T-helper 1 cell treated with Interleukin-12 subunit alpha and Interleukin-12 subunit beta and Interleukin-4 antibody, amounts not matched to agents 30 μg/mL and 1 μg/mL, for 36 hours (primary cell): ENCODE data around the gene OR6C76.
"Not testable (repeated sequence)": the region's sequence is repeated elsewhere in the genome, so short reads cannot be mapped to it uniquely, and the experiment has no call there.

ENCODE experiments used
- H3K27ac Mint-ChIP-seq: one replicate; pipeline ENCODE4 v1.8.0; 2021; ENCODE audit warnings: mild to moderate bottlenecking, mixed read lengths
- H3K27me3 Mint-ChIP-seq: one replicate; pipeline ENCODE4 v1.8.0; 2021; ENCODE audit warnings: low read depth, mixed read lengths
- H3K36me3 Mint-ChIP-seq: one replicate; pipeline ENCODE4 v1.8.0; 2021; ENCODE audit warnings: low read depth, mixed read lengths
- H3K4me1 Mint-ChIP-seq: one replicate; pipeline ENCODE4 v1.8.0; 2021; ENCODE audit warnings: low read depth, mixed read lengths
- H3K4me3 Mint-ChIP-seq: one replicate; pipeline ENCODE4 v1.8.0; 2021; ENCODE audit warnings: mild to moderate bottlenecking, moderate library complexity, mixed read lengths
- H3K9me3 Mint-ChIP-seq: one replicate; pipeline ENCODE4 v1.8.0; 2021; ENCODE audit warnings: mixed read lengths

Gene OR6C76

GRCh38 chr12:55425954-55426353, at the start of gene OR6C76:
OR6C76 (plus strand) TSS chr12:55426254; CDS start chr12:55426254, 0 bp downstream.
- H3K27me3 Mint-ChIP-seq: peaks cover 3% of the 10 kb centered on the region
- no peak within 1 kb of the TSS for H3K27ac Mint-ChIP-seq
- no peak within 1 kb of the TSS for H3K4me3 Mint-ChIP-seq
- H3K9me3 Mint-ChIP-seq: no peaks in the 10 kb centered on the region
- H3K4me1 Mint-ChIP-seq: no peaks in the 10 kb centered on the region
- no peaks in the 10 kb centered on the region for H3K36me3 Mint-ChIP-seq

GRCh38 chr12:55385891-55386290, 40.2 kb upstream of the OR6C76 start:
- no peak overlapping the region for H3K27ac Mint-ChIP-seq
- no peaks in the 10 kb centered on the region for H3K27me3 Mint-ChIP-seq
- no peak overlapping the region for H3K4me3 Mint-ChIP-seq
- no peaks in the 10 kb centered on the region for H3K36me3 Mint-ChIP-seq
- no peaks in the 10 kb centered on the region for H3K9me3 Mint-ChIP-seq
- H3K4me1 Mint-ChIP-seq: no peaks in the 10 kb centered on the region

- H3K27ac Mint-ChIP-seq: no peak overlapping the region
- H3K9me3 Mint-ChIP-seq: no peaks in the 10 kb centered on the region
- no peaks in the 10 kb centered on the region for H3K4me1 Mint-ChIP-seq
- H3K4me3 Mint-ChIP-seq: no peak overlapping the region
- H3K27me3 Mint-ChIP-seq: no peaks in the 10 kb centered on the region
- H3K36me3 Mint-ChIP-seq: no peaks in the 10 kb centered on the region
Measured at GRCh38 chr12:55392032-55392795, 33.8 kb upstream of the OR6C76 start.

DNA sequence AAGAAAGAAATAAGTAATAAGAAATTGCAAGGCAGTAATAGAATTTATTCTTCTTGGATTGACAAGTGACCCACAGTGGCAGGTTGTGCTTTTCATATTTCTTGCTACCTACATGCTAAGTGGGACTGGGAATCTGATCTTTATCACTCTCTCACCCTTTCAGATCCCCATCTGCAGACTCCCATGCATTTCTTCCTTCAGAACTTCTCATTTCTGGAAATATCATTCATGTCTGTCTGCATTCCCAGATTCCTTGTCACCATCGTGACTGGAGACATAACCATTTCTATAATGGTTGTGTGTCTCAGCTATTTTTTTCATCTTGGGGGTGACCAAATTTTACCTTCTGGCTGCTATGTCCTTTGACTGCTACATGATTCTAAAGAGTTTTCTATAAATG, 29.7 kb upstream of the OR6C76 start:
- H3K9me3 Mint-ChIP-seq: no peaks in the 10 kb centered on the region
- H3K4me1 Mint-ChIP-seq: no peaks in the 10 kb centered on the region
- no peak overlapping the region for H3K4me3 Mint-ChIP-seq
- peaks cover 9% of the 10 kb centered on the region for H3K27me3 Mint-ChIP-seq
- H3K27ac Mint-ChIP-seq: no peak overlapping the region
- no peaks in the 10 kb centered on the region for H3K36me3 Mint-ChIP-seq

GRCh38 chr12:55400229-55400628, 25.8 kb upstream of the OR6C76 start, which contains the start of gene OR6C65:
OR6C65 (plus strand) TSS chr12:55400529; CDS start chr12:55400529, 0 bp downstream.
- Mint-ChIP-seq H3K4me1 (no peaks in the 10 kb centered on the region), H3K27me3 (peaks cover 10% of the 10 kb centered on the region), H3K4me3 (no peak within 1 kb of the TSS), H3K27ac (no peak within 1 kb of the TSS), H3K9me3 (no peaks in the 10 kb centered on the region), H3K36me3 (no peaks in the 10 kb centered on the region)

DNA sequence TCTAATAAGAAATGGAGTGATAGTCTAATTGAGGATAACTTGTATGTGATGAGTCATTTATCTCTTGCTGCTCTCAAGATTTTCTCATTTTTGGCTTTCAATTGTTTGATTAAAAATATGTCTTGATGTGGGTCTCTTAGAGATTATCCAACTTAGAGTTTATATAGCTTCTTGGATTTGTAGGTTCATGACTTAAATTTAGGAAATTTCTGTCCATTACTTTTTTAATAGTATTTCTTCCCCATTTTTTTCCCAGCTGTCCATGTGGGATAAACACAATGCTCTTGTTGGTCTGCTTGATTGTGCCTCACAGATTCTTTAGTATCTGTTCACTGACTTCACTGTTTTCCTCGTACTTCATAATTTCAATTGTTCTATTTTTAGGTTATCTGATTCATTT, 18.2 kb upstream of the OR6C76 start:
- no peaks in the 10 kb centered on the region for H3K4me1 Mint-ChIP-seq
- H3K9me3 Mint-ChIP-seq: no peaks in the 10 kb centered on the region
- H3K36me3 Mint-ChIP-seq: no peaks in the 10 kb centered on the region
- H3K4me3 Mint-ChIP-seq: no peak overlapping the region
- no peaks in the 10 kb centered on the region for H3K27me3 Mint-ChIP-seq
- H3K27ac Mint-ChIP-seq: no peak overlapping the region

GRCh38 chr12:55409133-55409532, 16.9 kb upstream of the OR6C76 start:
- H3K36me3 Mint-ChIP-seq: not testable (repeated sequence)

DNA sequence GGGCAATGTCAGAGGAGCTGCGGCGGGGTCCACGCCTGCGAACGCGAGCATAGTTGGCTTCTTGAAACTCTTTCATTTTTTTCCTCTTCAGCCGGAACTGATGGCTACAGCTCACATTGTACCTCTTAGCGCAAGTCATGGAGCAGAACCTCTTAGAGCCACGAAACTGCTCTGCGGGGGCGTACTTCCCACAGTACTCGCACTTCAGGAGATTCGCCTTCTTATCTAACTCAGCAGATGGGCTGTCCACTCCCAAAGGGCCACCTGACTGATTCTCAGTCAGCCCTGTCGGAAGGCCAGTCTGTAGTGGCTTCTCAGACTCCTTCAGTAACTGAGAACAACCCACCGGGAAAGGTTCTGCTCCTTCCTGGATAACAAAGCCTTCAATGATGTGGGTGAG, 13.9 kb upstream of the OR6C76 start:
- not testable (repeated sequence) for H3K27ac Mint-ChIP-seq, H3K4me3 Mint-ChIP-seq, H3K4me1 Mint-ChIP-seq, H3K9me3 Mint-ChIP-seq, H3K36me3 Mint-ChIP-seq
- H3K27me3 Mint-ChIP-seq: peaks cover 27% of the 10 kb centered on the region

More at GRCh38 chr12:55409133-55409532, 16.9 kb upstream of the OR6C76 start:
- not testable (repeated sequence) for H3K27me3 Mint-ChIP-seq, H3K4me3 Mint-ChIP-seq, H3K27ac Mint-ChIP-seq, H3K9me3 Mint-ChIP-seq, H3K4me1 Mint-ChIP-seq

DNA sequence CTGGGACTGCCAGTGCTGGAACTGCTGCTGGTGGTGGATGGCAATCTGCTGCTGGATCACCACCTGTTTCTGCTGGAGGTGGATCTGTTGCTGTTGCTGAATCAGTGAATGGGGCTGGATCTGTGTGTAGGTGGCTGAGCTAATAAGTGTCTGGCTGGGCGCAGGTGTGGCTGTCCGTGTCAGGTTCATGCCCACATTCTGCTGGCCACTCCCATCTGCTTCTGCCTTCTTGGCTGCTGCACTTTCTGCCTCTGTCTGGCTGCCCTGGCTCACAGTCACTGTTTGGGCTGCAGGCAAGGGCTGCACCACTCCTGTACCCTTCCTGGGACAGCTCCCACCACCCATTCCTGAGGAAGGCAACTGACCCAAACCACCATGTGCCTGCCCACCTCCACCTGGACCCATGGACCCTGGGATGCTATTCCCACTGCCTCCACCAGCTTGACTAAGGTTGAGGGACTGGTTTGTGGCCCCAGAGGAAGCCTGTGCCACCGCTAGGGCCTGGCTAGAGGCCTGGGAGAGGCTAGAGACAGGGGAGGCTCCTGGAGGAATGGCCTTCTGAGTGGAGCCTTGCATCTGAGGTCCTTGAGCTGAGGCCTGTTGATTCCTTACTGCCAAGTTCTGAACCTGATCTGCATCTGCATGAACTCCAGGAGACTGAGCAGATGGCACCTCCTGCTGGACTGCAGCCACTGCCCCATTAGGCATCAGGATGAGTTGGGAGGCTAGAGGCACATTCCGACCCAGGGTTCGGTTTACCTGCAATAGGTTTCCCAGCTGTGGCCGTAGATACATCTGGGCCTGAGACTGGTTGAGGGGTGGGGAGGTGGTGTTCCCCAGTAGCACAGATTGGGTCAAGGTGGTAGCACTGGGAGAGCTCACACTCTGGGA, 12.3 kb upstream of the OR6C76 start:
- H3K27me3 Mint-ChIP-seq: peaks cover 35% of the 10 kb centered on the region
- H3K36me3 Mint-ChIP-seq, H3K27ac Mint-ChIP-seq, H3K9me3 Mint-ChIP-seq, H3K4me3 Mint-ChIP-seq, H3K4me1 Mint-ChIP-seq: not testable (repeated sequence)

- H3K4me3 Mint-ChIP-seq, H3K9me3 Mint-ChIP-seq, H3K36me3 Mint-ChIP-seq, H3K27ac Mint-ChIP-seq, H3K4me1 Mint-ChIP-seq: not testable (repeated sequence)
- peaks cover 42% of the 10 kb centered on the region for H3K27me3 Mint-ChIP-seq
Measured at GRCh38 chr12:55414396-55414823, 11.6 kb upstream of the OR6C76 start.

GRCh38 chr12:55414889-55415288, 11.2 kb upstream of the OR6C76 start:
- not testable (repeated sequence) for H3K27ac Mint-ChIP-seq, H3K36me3 Mint-ChIP-seq, H3K4me3 Mint-ChIP-seq, H3K4me1 Mint-ChIP-seq, H3K9me3 Mint-ChIP-seq
- peaks cover 44% of the 10 kb centered on the region for H3K27me3 Mint-ChIP-seq

GRCh38 chr12:55416961-55417360, 9.1 kb upstream of the OR6C76 start:
- Mint-ChIP-seq H3K9me3 (no peaks in the 10 kb centered on the region), H3K27ac (no peak overlapping the region), H3K36me3 (no peaks in the 10 kb centered on the region), H3K4me1 (no peaks in the 10 kb centered on the region), H3K4me3 (no peak overlapping the region), H3K27me3 (peaks cover 44% of the 10 kb centered on the region)

- H3K27ac Mint-ChIP-seq: no peak overlapping the region
- H3K36me3 Mint-ChIP-seq: no peaks in the 10 kb centered on the region
- H3K4me3 Mint-ChIP-seq: no peak overlapping the region
- H3K27me3 Mint-ChIP-seq: peaks cover 35% of the 10 kb centered on the region
- H3K9me3 Mint-ChIP-seq: no peaks in the 10 kb centered on the region
- H3K4me1 Mint-ChIP-seq: no peaks in the 10 kb centered on the region
Measured at GRCh38 chr12:55420307-55420962, 5.6 kb upstream of the OR6C76 start.

GRCh38 chr12:55428331-55429243, 2.5 kb downstream of the OR6C76 start:
- H3K27me3 Mint-ChIP-seq: peaks cover 3% of the 10 kb centered on the region
- no peak overlapping the region for H3K4me3 Mint-ChIP-seq
- H3K27ac Mint-ChIP-seq: no peak overlapping the region
- no peaks in the 10 kb centered on the region for H3K4me1 Mint-ChIP-seq
- H3K9me3 Mint-ChIP-seq: no peaks in the 10 kb centered on the region
- no peaks in the 10 kb centered on the region for H3K36me3 Mint-ChIP-seq
